HepG2 (cell line): ENCODE results near the gene CD7. TPM values are rescaled to one million over a fixed set of nuclear protein-coding genes. Genes with fewer than 3 reads are reported as not detected.

Experiments
- E2F5 ChIP-seq: sonication (generic); formaldehyde crosslinking; conservative IDR thresholded peaks from 2 replicates; pipeline ENCODE4 v1.4.0; 2020; ENCODE audit warnings: missing genetic modification reagents
- FUBP1 ChIP-seq: sonication (generic); formaldehyde crosslinking; IDR thresholded peaks from 2 replicates; pipeline ENCODE4 v1.5.1; 2020; ENCODE audit warnings: missing genetic modification reagents, mild to moderate bottlenecking, borderline replicate concordance
- MYPOP ChIP-seq: sonication (generic); formaldehyde crosslinking; IDR thresholded peaks from 2 replicates; pipeline ENCODE4 v1.8.1; 2023; ENCODE audit warnings: mild to moderate bottlenecking, moderate library complexity, missing genetic modification reagents
- SNAPC2 ChIP-seq: sonication (generic); formaldehyde crosslinking; IDR thresholded peaks from 2 replicates; pipeline ENCODE4 v1.8.1; 2022; ENCODE audit warnings: mild to moderate bottlenecking, missing genetic modification reagents
- ZFP90 ChIP-seq: sonication (generic); formaldehyde crosslinking; IDR thresholded peaks from 2 replicates; pipeline ENCODE4 v1.8.0; 2022; ENCODE audit warnings: missing genetic modification reagents, mild to moderate bottlenecking, inconsistent platforms, borderline replicate concordance
- ZNF614 ChIP-seq: IDR thresholded peaks from 2 replicates; pipeline ENCODE4 v1.6.1; 2018; ENCODE audit warnings: missing biosample characterization, missing genetic modification reagents, inconsistent platforms, borderline replicate concordance
- ZNF629 ChIP-seq: sonication (generic); formaldehyde crosslinking; conservative IDR thresholded peaks from 2 replicates; pipeline ENCODE4 v1.5.0; 2020; ENCODE audit warnings: missing genetic modification reagents
- ZNF720 ChIP-seq: sonication (generic); formaldehyde crosslinking; IDR thresholded peaks from 2 replicates; pipeline ENCODE4 v1.4.0; 2020; ENCODE audit warnings: missing genetic modification reagents
- polyA plus RNA-seq, 8 experiments: library from polyadenylated mRNA; depleted of rRNA in 3 of 8; stranded (reverse) in 7 of 8; unstranded in 1 of 8; fragments of >200 nt; fragmentation: Illumina TruSeq in 4 of 8; extraction: Trizol in 4 of 8; gene quantifications; 2 replicates each; pipeline versions ENCODE4 v1.2.1 to v1.2.3, GENCODE V29; 2011 to 2016; ENCODE audit warnings: low read depth in 4 of 8, missing spikeins in 1 of 8, mixed read lengths in 1 of 8; ENCODE audit not compliant: insufficient read depth in 1 of 8
- total RNA-seq, 5 experiments: library from RNA; depleted of rRNA; stranded (reverse); fragments of >200 nt; fragmentation: Illumina TruSeq; extraction: Trizol; gene quantifications; 2 replicates each; pipeline ENCODE4 v1.2.3, GENCODE V29; 2016; ENCODE audit warnings: low read depth in 1 of 5
- TF ChIP-seq, protein P1 (sequence below): sonication (generic); formaldehyde crosslinking; IDR thresholded peaks from 2 replicates; pipeline ENCODE4 v1.9.0; 2021; ENCODE audit warnings: mild to moderate bottlenecking, missing genetic modification reagents
- TF ChIP-seq, protein P2 (sequence below), 2 experiments: sonication (generic) in 1 of 2; formaldehyde crosslinking in 1 of 2; IDR thresholded peaks; 2 replicates each; pipeline versions ENCODE4 v1.4.0 to v1.6.1; 2016 to 2020; ENCODE audit warnings: borderline replicate concordance in 1 of 2, low read depth in 1 of 2, mild to moderate bottlenecking in 1 of 2, missing genetic modification reagents in 1 of 2

The CD7 gene
- total and polyA plus RNA-seq, 2 of the 13 experiments (the other 11 are each of a cell fraction or from before 2014, with no cell fraction given) = 67.6 to 76.4 TPM

DNA sequence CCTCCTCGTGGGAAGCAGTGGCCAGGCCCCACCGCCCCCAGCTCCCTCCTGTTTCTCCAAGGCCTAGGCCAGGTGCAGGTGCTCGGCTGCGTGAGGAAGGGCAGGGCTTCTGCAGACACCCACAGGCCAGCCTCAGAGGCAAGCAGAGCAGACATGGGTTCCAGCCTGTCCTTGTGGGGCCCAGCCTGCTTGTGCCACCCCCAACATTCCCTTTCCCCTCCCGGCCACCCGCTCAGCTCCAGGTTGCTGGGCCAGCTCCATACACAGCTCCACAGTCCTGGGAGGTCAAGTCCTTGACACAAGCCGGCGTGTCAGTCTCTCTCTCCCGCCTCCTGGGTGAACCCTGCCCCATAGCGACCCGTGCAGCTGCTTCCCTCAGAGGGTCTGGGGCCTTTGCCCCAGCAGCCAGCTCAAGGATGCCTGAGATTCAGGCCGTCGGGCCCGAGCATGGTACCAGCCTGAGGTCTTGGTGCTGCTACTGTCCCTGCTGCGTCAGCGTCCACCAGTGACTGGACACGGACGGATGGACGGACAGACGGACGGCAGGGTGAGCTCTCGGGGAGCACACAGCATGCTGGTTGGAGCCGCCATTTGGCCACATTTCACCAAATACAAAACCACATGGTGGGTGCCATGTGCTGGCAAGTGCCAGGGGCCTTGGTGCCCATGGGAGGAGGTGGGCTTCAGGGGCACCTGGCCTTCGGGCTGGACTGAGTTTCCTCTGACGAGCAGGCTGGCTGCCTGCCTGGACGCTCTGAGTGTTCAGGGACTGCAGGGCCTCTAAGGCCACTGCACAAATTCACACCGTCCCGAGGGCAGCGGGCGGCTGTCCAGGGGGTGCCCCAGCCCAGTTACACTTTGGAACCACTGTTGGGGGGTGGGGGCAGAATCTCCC lies 8.1 kb upstream of the CD7 start (continued):
- TF ChIP-seq, protein P1, sequence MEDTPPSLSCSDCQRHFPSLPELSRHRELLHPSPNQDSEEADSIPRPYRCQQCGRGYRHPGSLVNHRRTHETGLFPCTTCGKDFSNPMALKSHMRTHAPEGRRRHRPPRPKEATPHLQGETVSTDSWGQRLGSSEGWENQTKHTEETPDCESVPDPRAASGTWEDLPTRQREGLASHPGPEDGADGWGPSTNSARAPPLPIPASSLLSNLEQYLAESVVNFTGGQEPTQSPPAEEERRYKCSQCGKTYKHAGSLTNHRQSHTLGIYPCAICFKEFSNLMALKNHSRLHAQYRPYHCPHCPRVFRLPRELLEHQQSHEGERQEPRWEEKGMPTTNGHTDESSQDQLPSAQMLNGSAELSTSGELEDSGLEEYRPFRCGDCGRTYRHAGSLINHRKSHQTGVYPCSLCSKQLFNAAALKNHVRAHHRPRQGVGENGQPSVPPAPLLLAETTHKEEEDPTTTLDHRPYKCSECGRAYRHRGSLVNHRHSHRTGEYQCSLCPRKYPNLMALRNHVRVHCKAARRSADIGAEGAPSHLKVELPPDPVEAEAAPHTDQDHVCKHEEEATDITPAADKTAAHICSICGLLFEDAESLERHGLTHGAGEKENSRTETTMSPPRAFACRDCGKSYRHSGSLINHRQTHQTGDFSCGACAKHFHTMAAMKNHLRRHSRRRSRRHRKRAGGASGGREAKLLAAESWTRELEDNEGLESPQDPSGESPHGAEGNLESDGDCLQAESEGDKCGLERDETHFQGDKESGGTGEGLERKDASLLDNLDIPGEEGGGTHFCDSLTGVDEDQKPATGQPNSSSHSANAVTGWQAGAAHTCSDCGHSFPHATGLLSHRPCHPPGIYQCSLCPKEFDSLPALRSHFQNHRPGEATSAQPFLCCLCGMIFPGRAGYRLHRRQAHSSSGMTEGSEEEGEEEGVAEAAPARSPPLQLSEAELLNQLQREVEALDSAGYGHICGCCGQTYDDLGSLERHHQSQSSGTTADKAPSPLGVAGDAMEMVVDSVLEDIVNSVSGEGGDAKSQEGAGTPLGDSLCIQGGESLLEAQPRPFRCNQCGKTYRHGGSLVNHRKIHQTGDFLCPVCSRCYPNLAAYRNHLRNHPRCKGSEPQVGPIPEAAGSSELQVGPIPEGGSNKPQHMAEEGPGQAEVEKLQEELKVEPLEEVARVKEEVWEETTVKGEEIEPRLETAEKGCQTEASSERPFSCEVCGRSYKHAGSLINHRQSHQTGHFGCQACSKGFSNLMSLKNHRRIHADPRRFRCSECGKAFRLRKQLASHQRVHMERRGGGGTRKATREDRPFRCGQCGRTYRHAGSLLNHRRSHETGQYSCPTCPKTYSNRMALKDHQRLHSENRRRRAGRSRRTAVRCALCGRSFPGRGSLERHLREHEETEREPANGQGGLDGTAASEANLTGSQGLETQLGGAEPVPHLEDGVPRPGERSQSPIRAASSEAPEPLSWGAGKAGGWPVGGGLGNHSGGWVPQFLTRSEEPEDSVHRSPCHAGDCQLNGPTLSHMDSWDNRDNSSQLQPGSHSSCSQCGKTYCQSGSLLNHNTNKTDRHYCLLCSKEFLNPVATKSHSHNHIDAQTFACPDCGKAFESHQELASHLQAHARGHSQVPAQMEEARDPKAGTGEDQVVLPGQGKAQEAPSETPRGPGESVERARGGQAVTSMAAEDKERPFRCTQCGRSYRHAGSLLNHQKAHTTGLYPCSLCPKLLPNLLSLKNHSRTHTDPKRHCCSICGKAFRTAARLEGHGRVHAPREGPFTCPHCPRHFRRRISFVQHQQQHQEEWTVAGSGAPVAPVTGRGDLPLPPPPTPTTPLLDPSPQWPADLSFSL = peak; percentile 62; the same call in 1 of the 2 replicates
- TF ChIP-seq MYPOP (CRISPR knock-in tag) (no peak), ZNF629 (CRISPR knock-in tag) (0 out of 2 replicates have a peak, but pooled peaks have one; percentile 31), FUBP1 (CRISPR knock-in tag) (0 out of 2 replicates have a peak, but pooled peaks have one; percentile 35), SNAPC2 (CRISPR knock-in tag) (no peak), ZNF614 (CRISPR knock-in tag) (peak; percentile 79), ZNF720 (0 out of 2 replicates have a peak, but pooled peaks have one; percentile 76), E2F5 (CRISPR knock-in tag) (no peak; the same call in 1 of the 2 replicates), ZFP90 (CRISPR knock-in tag) (0 out of 2 replicates have a peak, but pooled peaks have one; percentile 59)
- TF ChIP-seq, protein P2, sequence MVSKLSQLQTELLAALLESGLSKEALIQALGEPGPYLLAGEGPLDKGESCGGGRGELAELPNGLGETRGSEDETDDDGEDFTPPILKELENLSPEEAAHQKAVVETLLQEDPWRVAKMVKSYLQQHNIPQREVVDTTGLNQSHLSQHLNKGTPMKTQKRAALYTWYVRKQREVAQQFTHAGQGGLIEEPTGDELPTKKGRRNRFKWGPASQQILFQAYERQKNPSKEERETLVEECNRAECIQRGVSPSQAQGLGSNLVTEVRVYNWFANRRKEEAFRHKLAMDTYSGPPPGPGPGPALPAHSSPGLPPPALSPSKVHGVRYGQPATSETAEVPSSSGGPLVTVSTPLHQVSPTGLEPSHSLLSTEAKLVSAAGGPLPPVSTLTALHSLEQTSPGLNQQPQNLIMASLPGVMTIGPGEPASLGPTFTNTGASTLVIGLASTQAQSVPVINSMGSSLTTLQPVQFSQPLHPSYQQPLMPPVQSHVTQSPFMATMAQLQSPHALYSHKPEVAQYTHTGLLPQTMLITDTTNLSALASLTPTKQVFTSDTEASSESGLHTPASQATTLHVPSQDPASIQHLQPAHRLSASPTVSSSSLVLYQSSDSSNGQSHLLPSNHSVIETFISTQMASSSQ (IDR thresholded peaks at IDR 0.05; ENCODE audit: low read depth) = no peak
- TF ChIP-seq, protein P2 (CRISPR knock-in tag; IDR thresholded peaks at IDR 0.05; ENCODE audit: borderline replicate concordance) = peak; percentile 82
